Smooth muscle cell (in vitro differentiated cells): ENCODE data around the gene ENO1. TPM values are rescaled to one million over a fixed set of nuclear protein-coding genes. Genes with fewer than 3 reads are reported as not detected.

ENCODE experiments used
- DNase-seq: peaks from one replicate; lab custom pipeline; 2025; ENCODE audit not compliant: unreplicated experiment; lab: John Stamatoyannopoulos, UW
- H2AFZ ChIP-seq: fragments of 200-600 bp; sonication (generic); 2 replicates; pipeline ENCODE4 v1.6.0; 2016; ENCODE audit warnings: antibody characterized with exemption, low read depth, mild to moderate bottlenecking
- H3F3A ChIP-seq: fragments of 200-600 bp; sonication (generic); 2 replicates; pipeline ENCODE4 v1.6.0; 2017; ENCODE audit warnings: antibody characterized with exemption, low read depth
- H3K27ac ChIP-seq: fragments of 200-600 bp; sonication (generic); 2 replicates; pipeline ENCODE4 v1.5.1; 2016; ENCODE audit warnings: low read depth, mild to moderate bottlenecking
- H3K27me3 ChIP-seq: fragments of 200-600 bp; sonication (generic); 2 replicates; pipeline ENCODE4 v1.6.1; 2016; ENCODE audit warnings: low read depth, mild to moderate bottlenecking
- H3K36me3 ChIP-seq: fragments of 200-600 bp; sonication (generic); 2 replicates; pipeline ENCODE4 v1.5.1; 2016; ENCODE audit warnings: low read depth
- H3K4me1 ChIP-seq: fragments of 200-600 bp; sonication (generic); 2 replicates; pipeline ENCODE4 v1.5.1; 2016; ENCODE audit warnings: low read depth
- H3K4me2 ChIP-seq: fragments of 200-600 bp; sonication (generic); 2 replicates; pipeline ENCODE4 v1.6.0; 2016; ENCODE audit warnings: mild to moderate bottlenecking
- H3K4me3 ChIP-seq: fragments of 200-600 bp; sonication (generic); 2 replicates; pipeline ENCODE4 v1.5.1; 2016; ENCODE audit warnings: mild to moderate bottlenecking
- H3K79me2 ChIP-seq: fragments of 200-600 bp; sonication (generic); 2 replicates; pipeline ENCODE4 v1.6.0; 2016; ENCODE audit warnings: low read depth, mild to moderate bottlenecking
- H3K9ac ChIP-seq: fragments of 200-600 bp; sonication (generic); 2 replicates; pipeline ENCODE4 v1.6.0; 2016; ENCODE audit warnings: low read depth
- H3K9me3 ChIP-seq: fragments of 200-600 bp; sonication (generic); replicated peaks from 2 replicates; pipeline ENCODE4 v1.5.1; 2016; ENCODE audit warnings: low read depth
- H4K20me1 ChIP-seq: fragments of 200-600 bp; sonication (generic); 2 replicates; pipeline ENCODE4 v1.6.0; 2016; ENCODE audit warnings: low read depth
- WGBS: methylation state at CpG from one replicate; pipeline ENCODE4 v1.1.7; 2016; ENCODE audit warnings: low lambda C conversion rate; 5-methylcytosine and 5-hydroxymethylcytosine counted together
- polyA plus RNA-seq: library from polyadenylated mRNA; unstranded; fragments of >200 nt; fragmentation: Nextera tagmentation; extraction: Ambion mirVana; gene quantifications from 2 replicates; pipeline ENCODE4 v1.2.1, GENCODE V29; 2016
- total RNA-seq: library from RNA; depleted of rRNA; stranded (reverse); fragments of >200 nt; gene quantifications from 2 replicates; pipeline ENCODE4 v1.2.3, GENCODE V29; 2014
- TF ChIP-seq, protein P1 (sequence below): fragments of 200-600 bp; sonication (generic); IDR thresholded peaks from 2 replicates; pipeline ENCODE4 v1.5.1; 2017; ENCODE audit warnings: borderline replicate concordance, mild to moderate bottlenecking, antibody characterized with exemption; ENCODE audit not compliant: insufficient read depth, poor library complexity, severe bottlenecking

The ENO1 gene
- total and polyA plus RNA-seq, 2 experiments from 2014 or later: 1,276 to 2,235 TPM

DNA sequence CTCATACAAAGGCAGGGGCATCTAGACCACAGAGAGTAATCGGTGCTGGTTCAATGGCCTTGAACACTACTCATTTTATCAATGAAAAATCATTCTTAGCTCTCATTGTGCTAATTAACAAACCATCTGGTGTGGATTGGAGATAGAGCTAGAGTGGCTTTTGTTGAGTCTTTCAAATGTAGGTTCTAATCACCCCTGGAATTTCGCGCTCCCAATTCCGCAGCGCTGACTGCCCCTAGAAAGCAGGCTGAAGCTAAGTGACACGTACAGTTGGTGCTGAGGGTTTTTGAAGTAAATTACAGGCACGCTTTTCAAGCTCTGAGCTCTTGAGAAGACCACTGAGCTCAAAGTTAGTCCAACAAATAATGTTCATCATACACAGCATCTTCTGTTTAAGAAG, 36.0 kb upstream of the ENO1 start:
- no peaks in the 10 kb centered on the region for H3K27me3 ChIP-seq
- no peaks in the 10 kb centered on the region for H3F3A ChIP-seq
- H3K79me2 ChIP-seq: no peaks in the 10 kb centered on the region
- DNase-seq: no peak
- no peaks in the 10 kb centered on the region for H3K9me3 ChIP-seq
- peaks cover 10% of the 10 kb centered on the region for H3K4me1 ChIP-seq
- H3K36me3 ChIP-seq: no peaks in the 10 kb centered on the region
- no peaks in the 10 kb centered on the region for H4K20me1 ChIP-seq
- no peak overlapping the region for H3K4me3 ChIP-seq
- H2AFZ ChIP-seq: no peak overlapping the region
- 85% methylated on average over 7 of the region's 7 CpGs for WGBS
- no peak overlapping the region for H3K27ac ChIP-seq
- H3K4me2 ChIP-seq: no peak overlapping the region
- TF ChIP-seq, protein P1, sequence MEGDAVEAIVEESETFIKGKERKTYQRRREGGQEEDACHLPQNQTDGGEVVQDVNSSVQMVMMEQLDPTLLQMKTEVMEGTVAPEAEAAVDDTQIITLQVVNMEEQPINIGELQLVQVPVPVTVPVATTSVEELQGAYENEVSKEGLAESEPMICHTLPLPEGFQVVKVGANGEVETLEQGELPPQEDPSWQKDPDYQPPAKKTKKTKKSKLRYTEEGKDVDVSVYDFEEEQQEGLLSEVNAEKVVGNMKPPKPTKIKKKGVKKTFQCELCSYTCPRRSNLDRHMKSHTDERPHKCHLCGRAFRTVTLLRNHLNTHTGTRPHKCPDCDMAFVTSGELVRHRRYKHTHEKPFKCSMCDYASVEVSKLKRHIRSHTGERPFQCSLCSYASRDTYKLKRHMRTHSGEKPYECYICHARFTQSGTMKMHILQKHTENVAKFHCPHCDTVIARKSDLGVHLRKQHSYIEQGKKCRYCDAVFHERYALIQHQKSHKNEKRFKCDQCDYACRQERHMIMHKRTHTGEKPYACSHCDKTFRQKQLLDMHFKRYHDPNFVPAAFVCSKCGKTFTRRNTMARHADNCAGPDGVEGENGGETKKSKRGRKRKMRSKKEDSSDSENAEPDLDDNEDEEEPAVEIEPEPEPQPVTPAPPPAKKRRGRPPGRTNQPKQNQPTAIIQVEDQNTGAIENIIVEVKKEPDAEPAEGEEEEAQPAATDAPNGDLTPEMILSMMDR: no peak
- H3K9ac ChIP-seq: no peak overlapping the region

DNA sequence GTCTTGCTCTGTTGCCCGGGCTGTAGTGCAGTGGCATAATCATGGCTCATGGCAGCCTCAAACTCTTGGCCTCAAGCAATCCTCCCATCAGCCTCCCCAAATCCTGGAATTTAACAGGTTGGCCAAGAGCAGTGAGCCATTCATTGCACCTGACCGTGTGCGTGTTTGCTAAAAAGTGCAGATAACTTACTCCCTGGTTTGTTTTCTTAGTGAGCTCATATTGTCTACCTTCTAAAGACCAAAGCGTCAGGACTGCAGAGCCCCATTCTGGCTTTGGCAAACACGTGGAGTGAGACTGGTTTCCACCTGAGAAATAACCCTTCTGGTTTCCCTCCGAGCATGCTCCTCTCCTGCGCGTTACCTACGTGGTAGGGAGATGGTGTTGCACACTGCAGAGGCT, 35.0 kb upstream of the ENO1 start:
- TF ChIP-seq, protein P1: no peak
- no peak overlapping the region for H3K27ac ChIP-seq

DNA sequence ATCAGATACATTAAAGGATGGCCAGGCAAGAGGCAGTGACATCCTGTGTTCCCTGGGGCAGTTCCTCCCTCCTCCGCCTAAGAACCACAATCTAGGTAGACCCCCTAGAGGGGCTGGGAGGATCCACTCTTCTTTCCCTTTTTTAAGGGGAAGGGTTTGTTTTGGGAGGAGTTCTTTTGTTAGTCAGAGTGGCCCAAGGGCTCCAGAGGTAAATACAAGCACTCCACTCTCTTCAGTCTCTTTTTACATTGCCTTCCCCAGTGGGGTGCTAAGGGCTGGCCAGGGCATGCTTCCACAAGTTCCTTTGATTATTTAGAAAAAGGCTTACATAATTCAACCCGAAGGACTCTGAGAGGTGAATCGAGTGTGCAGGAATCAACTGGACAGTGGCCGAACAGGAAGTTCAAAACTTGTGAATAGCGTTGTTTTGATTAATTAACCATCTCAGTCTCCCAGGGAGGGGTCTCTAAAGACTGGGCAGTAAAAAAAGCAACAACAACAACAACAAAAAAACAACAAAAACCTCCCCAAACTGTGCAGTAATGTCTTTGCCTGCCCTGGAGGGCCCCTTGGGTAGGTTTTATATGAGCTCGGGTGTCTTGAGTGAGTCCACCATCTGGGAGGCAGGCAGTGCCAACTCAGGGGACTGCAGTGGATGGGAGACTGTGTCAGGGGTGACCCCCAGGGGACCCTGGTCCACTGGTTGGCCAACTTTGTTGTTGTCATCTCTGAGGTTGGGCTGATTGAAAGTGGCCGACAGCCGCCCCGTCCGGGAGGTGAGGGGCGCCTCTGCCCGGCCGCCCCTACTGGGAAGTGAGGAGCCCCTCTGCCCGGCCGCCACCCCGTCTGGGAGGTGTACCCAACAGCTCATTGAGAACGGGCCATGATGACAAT, 33.2 kb upstream of the ENO1 start:
- H4K20me1 ChIP-seq: no peaks in the 10 kb centered on the region
- no peak overlapping the region for H3K4me2 ChIP-seq
- H3K9me3 ChIP-seq: no peaks in the 10 kb centered on the region
- 87% methylated on average over 14 of the region's 17 CpGs for WGBS
- H3K27me3 ChIP-seq: no peaks in the 10 kb centered on the region
- peaks cover 23% of the 10 kb centered on the region for H3K4me1 ChIP-seq
- H3K4me3 ChIP-seq: no peak overlapping the region
- H3K79me2 ChIP-seq: no peaks in the 10 kb centered on the region
- no peak overlapping the region for H2AFZ ChIP-seq
- TF ChIP-seq, protein P1: no peak
- DNase-seq: no peak
- no peaks in the 10 kb centered on the region for H3K36me3 ChIP-seq
- H3K27ac ChIP-seq: no peak overlapping the region
- peaks cover 10% of the 10 kb centered on the region for H3F3A ChIP-seq
- no peak overlapping the region for H3K9ac ChIP-seq

More for the DNA sequence above, 35.0 kb upstream of the ENO1 start:
- WGBS: 87% methylated on average over 9 of the region's 9 CpGs
- H3K27me3 ChIP-seq: no peaks in the 10 kb centered on the region
- H3K9ac ChIP-seq: no peak overlapping the region
- peaks cover 6% of the 10 kb centered on the region for H3F3A ChIP-seq
- no peaks in the 10 kb centered on the region for H3K79me2 ChIP-seq
- peaks cover 17% of the 10 kb centered on the region for H3K4me1 ChIP-seq
- H3K4me3 ChIP-seq: no peak overlapping the region
- H2AFZ ChIP-seq: no peak overlapping the region
- H3K4me2 ChIP-seq: no peak overlapping the region
- no peaks in the 10 kb centered on the region for H4K20me1 ChIP-seq
- H3K9me3 ChIP-seq: no peaks in the 10 kb centered on the region
- no peak for DNase-seq
- no peaks in the 10 kb centered on the region for H3K36me3 ChIP-seq

- H4K20me1 ChIP-seq: no peaks in the 10 kb centered on the region
- no peak overlapping the region for H2AFZ ChIP-seq
- peaks cover 23% of the 10 kb centered on the region for H3K4me1 ChIP-seq
- TF ChIP-seq, protein P1: no peak
- H3K4me3 ChIP-seq: no peak overlapping the region
- no peaks in the 10 kb centered on the region for H3K27me3 ChIP-seq
- 77% methylated on average over 6 of the region's 6 CpGs for WGBS
- H3K9ac ChIP-seq: no peak overlapping the region
- H3K79me2 ChIP-seq: no peaks in the 10 kb centered on the region
- no peak overlapping the region for H3K27ac ChIP-seq
- DNase-seq: no peak
- H3K4me2 ChIP-seq: no peak overlapping the region
- peaks cover 10% of the 10 kb centered on the region for H3F3A ChIP-seq
- H3K36me3 ChIP-seq: no peaks in the 10 kb centered on the region
- H3K9me3 ChIP-seq: no peaks in the 10 kb centered on the region
Observed at GRCh38 chr1:8910914-8911313, 32.4 kb upstream of the ENO1 start.
